HCT116 (cell line): ENCODE data around the gene ADGRG6. TPM values are rescaled to one million over a fixed set of nuclear protein-coding genes. Genes with fewer than 3 reads are reported as not detected.
"Not testable (repeated sequence)": the region's sequence is repeated elsewhere in the genome, so short reads cannot be mapped to it uniquely, and the experiment has no call there.

Source experiments
- ATAC-seq: fragments of 200-7000 bp; cut with Tn5 transposase; 2 replicates; pipeline ENCODE4 v1.9.1; 2020; ENCODE audit warnings: mild to moderate bottlenecking, moderate library complexity
- BruUV-seq: library from RNA; stranded (reverse); fragments of 400-500 nt; replicated peaks from 2 replicates; lab custom pipeline; 2021; lab: Mats Ljungman, UMichigan
- CTCF ChIA-PET: fragments of 300-600 bp; sonication (Branson Sonifier 250); formaldehyde crosslinking; loops from one replicate; lab custom pipeline; 2021; ENCODE audit warnings: antibody characterized with exemption; lab: Charles Lee
- POLR2A ChIA-PET: fragments of 300-600, 350-600 bp; sonication (Branson Sonifier 250); formaldehyde crosslinking; loops from one replicate; lab custom pipeline; 2021; ENCODE audit warnings: antibody characterized with exemption; lab: Charles Lee
- RAD21 ChIA-PET, 2 experiments: fragments of 300-600 bp; sonication (Branson Sonifier 250); formaldehyde crosslinking; loops; one replicate each; lab custom pipeline; 2023; ENCODE audit warnings: low total read pairs in 2 of 2; ENCODE audit not compliant: uncharacterized antibody in 2 of 2, unreplicated experiment in 2 of 2, low non-redundant PET in 1 of 2; lab: Charles Lee
- DNase-seq: peaks from one replicate; pipeline ENCODE4 v3.0.0-alpha.2; 2010; ENCODE audit warnings: low read depth, low spot score
- H2AFZ ChIP-seq: fragments of 200-600 bp; shearing (Covaris generic), sonication (generic); 2 replicates; pipeline ENCODE4 v1.6.1; 2017; ENCODE audit warnings: low read depth, mixed run types, mixed read lengths, antibody characterized with exemption, low read length; ENCODE audit not compliant: poor library complexity, severe bottlenecking
- H3K27ac ChIP-seq: 2 replicates; pipeline ENCODE4 v1.5.1; 2012; ENCODE audit warnings: low read depth, low read length
- H3K27me3 ChIP-seq: fragments of 200-600 bp; sonication (generic); 2 replicates; pipeline ENCODE4 v1.6.1; 2016; ENCODE audit warnings: mixed run types, low read length, mixed read lengths; ENCODE audit not compliant: insufficient read depth
- H3K36me3 ChIP-seq, 2 experiments: fragments of 200-500 bp in 1 of 2; fragments of 200-600 bp in 1 of 2; sonication (Bioruptor generic) in 1 of 2; sonication (generic) in 1 of 2; 2 replicates each; pipeline versions ENCODE4 v1.5.1 to v1.6.1; 2014 to 2016; ENCODE audit warnings: low read length in 2 of 2, inconsistent platforms in 1 of 2, mixed read lengths in 1 of 2, mixed run types in 1 of 2; ENCODE audit not compliant: insufficient read depth in 2 of 2, control insufficient read depth in 1 of 2
- H3K4me1 ChIP-seq, 2 experiments: fragments of 200-600 bp in 1 of 2; sonication (generic) in 1 of 2; 2 replicates each; pipeline versions ENCODE4 v1.5.1 to v1.6.1; 2012 to 2017; ENCODE audit warnings: low read length in 2 of 2, inconsistent platforms in 1 of 2, mild to moderate bottlenecking in 1 of 2, mixed read lengths in 1 of 2, mixed run types in 1 of 2, moderate library complexity in 1 of 2; ENCODE audit not compliant: insufficient read depth in 2 of 2, control insufficient read depth in 1 of 2
- H3K4me2 ChIP-seq: fragments of 200-600 bp; sonication (generic); 2 replicates; pipeline ENCODE4 v1.6.1; 2017; ENCODE audit warnings: mixed run types, low read length, mixed read lengths
- H3K4me3 ChIP-seq, 2 experiments: fragments of 200-600 bp in 1 of 2; sonication (generic) in 1 of 2; replicated peaks in 1 of 2; 2 replicates each; pipeline ENCODE4 v1.5.1; 2011 to 2016; ENCODE audit warnings: low read length in 2 of 2, control low read depth in 1 of 2, low read depth in 1 of 2, mild to moderate bottlenecking in 1 of 2, mixed read lengths in 1 of 2, mixed run types in 1 of 2
- H3K79me2 ChIP-seq: fragments of 200-600 bp; sonication (generic); 2 replicates; pipeline ENCODE4 v1.6.1; 2017; ENCODE audit warnings: mild to moderate bottlenecking, mixed run types, low read length, moderate library complexity, mixed read lengths; ENCODE audit not compliant: insufficient read depth
- H3K9ac ChIP-seq: fragments of 200-600 bp; sonication (generic); 2 replicates; pipeline ENCODE4 v1.6.1; 2016; ENCODE audit warnings: low read length, mixed read lengths
- H3K9me2 ChIP-seq: fragments of 200-600 bp; sonication (generic), shearing (Covaris generic); 2 replicates; pipeline ENCODE4 v1.6.1; 2017; ENCODE audit warnings: mixed run types, mild to moderate bottlenecking, moderate library complexity; ENCODE audit not compliant: insufficient read depth
- H3K9me3 ChIP-seq, 2 experiments: fragments of 200-500 bp in 1 of 2; fragments of 200-600 bp in 1 of 2; sonication (Bioruptor generic) in 1 of 2; sonication (generic) in 1 of 2; 2 replicates each; pipeline ENCODE4 v1.6.1; 2014 to 2017; ENCODE audit warnings: low read length in 2 of 2, mixed read lengths in 2 of 2, inconsistent platforms in 1 of 2, low read depth in 1 of 2, mild to moderate bottlenecking in 1 of 2, mixed run types in 1 of 2, moderate library complexity in 1 of 2; ENCODE audit not compliant: control insufficient read depth in 1 of 2, insufficient read depth in 1 of 2
- H4K20me1 ChIP-seq: fragments of 200-600 bp; sonication (generic), shearing (Covaris generic); 2 replicates; pipeline ENCODE4 v1.6.1; 2017; ENCODE audit warnings: mixed run types, mild to moderate bottlenecking, moderate library complexity; ENCODE audit not compliant: insufficient read depth
- ELF1 ChIP-seq: IDR thresholded peaks from 2 replicates; pipeline ENCODE4 v1.6.1; 2012; ENCODE audit warnings: low read depth, borderline replicate concordance
- TCF7L2 ChIP-seq: IDR thresholded peaks from 2 replicates; pipeline ENCODE4 v1.7.0; 2011; ENCODE audit warnings: borderline replicate concordance, inconsistent platforms; ENCODE audit not compliant: insufficient read depth, insufficient read length; ENCODE audit errors: extremely low read depth
- intact Hi-C: fragments of 100-400 bp; cut with micrococcal nuclease; formaldehyde crosslinking; loops from 2 replicates; pipeline ENCODE4 v1.10.0; 2022
- total RNA-seq: library from RNA; stranded (reverse); gene quantifications from one replicate; pipeline ENCODE4 v1.2.1, GENCODE V29; 2021; ENCODE audit not compliant: unreplicated experiment

Gene ADGRG6
- total RNA-seq, 1 experiment from 2014 or later, result 67.9 TPM

DNA sequence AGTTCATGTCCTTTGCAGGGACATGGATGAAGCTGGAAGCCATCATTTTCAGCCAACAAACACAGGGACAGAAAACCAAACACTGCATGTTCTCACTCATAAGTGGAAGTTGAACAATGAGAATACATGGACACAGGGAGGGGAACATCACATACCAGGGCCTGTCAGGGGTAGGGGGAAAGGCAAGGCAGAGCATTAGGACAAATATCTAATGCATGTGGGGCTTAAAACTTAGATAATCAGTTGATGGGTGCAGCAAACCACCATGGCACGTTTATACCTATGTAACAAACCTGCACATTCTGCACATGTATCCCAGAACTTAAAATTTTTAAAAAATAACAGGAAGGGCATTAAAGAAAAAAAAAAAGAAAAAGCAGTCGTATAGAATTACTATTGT, 153.0 kb downstream of the ADGRG6 start:
- H2AFZ ChIP-seq, BruUV-seq, H3K27me3 ChIP-seq, H3K9me3 ChIP-seq, H3K4me1 ChIP-seq, H3K36me3 ChIP-seq, H3K4me2 ChIP-seq, H3K79me2 ChIP-seq, H4K20me1 ChIP-seq, RAD21 ChIA-PET, POLR2A ChIA-PET, H3K9ac ChIP-seq, H3K4me3 ChIP-seq, DNase-seq, ATAC-seq, H3K9me2 ChIP-seq, H3K27ac ChIP-seq, intact Hi-C loops, CTCF ChIA-PET: not testable (repeated sequence)

DNA sequence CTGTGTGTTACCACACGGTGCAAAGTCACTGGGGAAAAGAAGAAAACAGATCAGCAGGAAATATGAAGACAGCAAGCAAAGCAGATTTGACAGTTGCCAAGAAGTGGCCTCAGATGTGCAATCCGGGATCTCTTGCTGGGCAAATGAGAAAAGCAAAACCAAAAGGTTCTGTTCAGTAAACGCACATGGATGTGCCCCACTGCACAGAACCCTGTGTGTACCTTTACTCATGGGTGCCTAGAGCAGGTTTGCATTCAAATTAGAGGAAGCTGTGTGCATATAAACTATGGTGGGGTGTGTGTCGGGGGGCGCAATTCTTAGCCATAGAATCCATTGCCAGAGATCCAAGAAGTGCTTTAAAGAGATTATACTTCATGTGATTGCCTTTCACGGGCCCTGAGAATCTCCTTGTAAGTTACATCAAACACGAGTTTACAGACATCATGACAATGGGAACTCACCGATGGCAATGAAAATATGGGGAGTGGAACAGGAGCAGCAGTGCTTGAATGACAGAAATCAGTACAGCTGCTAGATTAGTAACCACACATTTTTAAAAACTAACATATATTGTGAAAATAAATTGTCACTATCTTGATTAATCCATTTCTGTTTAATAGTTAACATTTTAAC, 154.3 kb downstream of the ADGRG6 start:
- no peak overlapping the region for H2AFZ ChIP-seq
- H3K9me2 ChIP-seq, result no peaks in the 10 kb centered on the region
- ChIA-PET POLR2A (no interaction called here), CTCF (no interaction called here), RAD21 (no interaction called here)
- H3K36me3 ChIP-seq, result peaks cover 0 to 7% of the 10 kb centered on the region in 2 experiments; a peak in 1 of 4 replicates
- intact Hi-C loops, result no loop called here
- no peaks in the 10 kb centered on the region for H3K79me2 ChIP-seq
- no peak overlapping the region for H3K27ac ChIP-seq
- BruUV-seq, result no TSS peak
- no peaks in the 10 kb centered on the region for H3K27me3 ChIP-seq
- H3K9ac ChIP-seq, result no peak overlapping the region
- ATAC-seq (no peak), DNase-seq (no peak)
- no peak overlapping the region for H3K4me2 ChIP-seq
- H3K4me3 ChIP-seq, result no peak overlapping the region
- no peaks in the 10 kb centered on the region for H4K20me1 ChIP-seq
- H3K4me1 ChIP-seq, result no peaks in the 10 kb centered on the region
- no peaks in the 10 kb centered on the region for H3K9me3 ChIP-seq
- TF ChIP-seq ELF1, result no peak
- TF ChIP-seq TCF7L2, result no peak
